Dedifferentiated amniotic fluid mesenchymal stem cell (primary cell): ENCODE data around the gene ASXL2.
"Not testable (repeated sequence)": the region's sequence is repeated elsewhere in the genome, so short reads cannot be mapped to it uniquely, and the experiment has no call there.

ENCODE experiments used
- DNase-seq: peaks from one replicate; pipeline ENCODE4 v3.0.0-alpha.2; 2016; ENCODE audit errors: extremely low spot score

ASXL2 gene

GRCh38 chr2:25878361-25879132 is at the start of gene ASXL2:
ASXL2 (minus strand) TSS chr2:25878487; CDS start chr2:25878222, 265 bp downstream.
- peak; percentile 95 for DNase-seq

- DNase-seq = no peak
Measured at GRCh38 chr2:25926984-25927756, 48.9 kb upstream of the ASXL2 start.

GRCh38 chr2:25922501-25922900 is 44.2 kb upstream of the ASXL2 start:
- DNase-seq = no peak

- DNase-seq = no peak
Measured at GRCh38 chr2:25920786-25921415, 42.6 kb upstream of the ASXL2 start.

- DNase-seq = peak; percentile 74
Measured at GRCh38 chr2:25920336-25920735, 42.0 kb upstream of the ASXL2 start.

- no peak for DNase-seq
Measured at GRCh38 chr2:25917832-25918231, 39.5 kb upstream of the ASXL2 start.

- not testable (repeated sequence) for DNase-seq
Measured at GRCh38 chr2:25917411-25917810, 39.1 kb upstream of the ASXL2 start.

- not testable (repeated sequence) for DNase-seq
Measured at GRCh38 chr2:25915944-25916772, 37.9 kb upstream of the ASXL2 start.

- DNase-seq = not testable (repeated sequence)
Measured at GRCh38 chr2:25915411-25915810, 37.1 kb upstream of the ASXL2 start.

GRCh38 chr2:25913696-25913973 is 35.3 kb upstream of the ASXL2 start:
- not testable (repeated sequence) for DNase-seq

GRCh38 chr2:25912851-25913695 is 34.8 kb upstream of the ASXL2 start:
- peak; percentile 35 for DNase-seq

- not testable (repeated sequence) for DNase-seq
Measured at GRCh38 chr2:25909574-25909973, 31.3 kb upstream of the ASXL2 start.

GRCh38 chr2:25905126-25905525 is 26.8 kb upstream of the ASXL2 start:
- no peak for DNase-seq

GRCh38 chr2:25903216-25903776 is 25.0 kb upstream of the ASXL2 start:
- no peak for DNase-seq

GRCh38 chr2:25899404-25899970 is 21.2 kb upstream of the ASXL2 start:
- DNase-seq = no peak

- DNase-seq = no peak
Measured at GRCh38 chr2:25897506-25897905, 19.2 kb upstream of the ASXL2 start.

GRCh38 chr2:25896308-25896707 is 18.0 kb upstream of the ASXL2 start:
- not testable (repeated sequence) for DNase-seq

- DNase-seq = no peak
Measured at GRCh38 chr2:25895610-25896009, 17.3 kb upstream of the ASXL2 start.

GRCh38 chr2:25895018-25895417 is 16.7 kb upstream of the ASXL2 start:
- DNase-seq = no peak

- peak; percentile 4 for DNase-seq
Measured at GRCh38 chr2:25894135-25894830, 16.0 kb upstream of the ASXL2 start.
